IMR-90 (cell line): ENCODE measurements around the gene LRRIQ4. TPM values are rescaled to one million over a fixed set of nuclear protein-coding genes. Genes with fewer than 3 reads are reported as not detected.

Source experiments
- ATAC-seq: fragments of 200-7000 bp; cut with Tn5 transposase; 2 replicates; pipeline ENCODE4 v1.9.1; 2020; ENCODE audit warnings: low read depth, mild to moderate bottlenecking, moderate library complexity
- BruUV-seq: library from RNA; stranded (reverse); fragments of 400-500 nt; replicated peaks from 2 replicates; lab custom pipeline; 2021; lab: Mats Ljungman, UMichigan
- CTCF ChIA-PET: fragments of 300-600 bp; formaldehyde crosslinking; extraction: SDS; loops from one replicate; lab custom pipeline; 2021; ENCODE audit warnings: antibody characterized with exemption; lab: Yijun Ruan, JAX
- POLR2A ChIA-PET: fragments of 300-600 bp; sonication (Branson Sonifier 250); formaldehyde crosslinking; loops from one replicate; lab custom pipeline; 2022; ENCODE audit warnings: antibody characterized with exemption; ENCODE audit not compliant: unreplicated experiment; lab: Charles Lee
- DNase-seq: peaks from one replicate; pipeline ENCODE4 v3.0.0; 2013
- H2AFZ ChIP-seq: replicated peaks from 2 replicates; pipeline ENCODE3; 2013; ENCODE audit warnings: low read length, mild to moderate bottlenecking; ENCODE audit not compliant: poor library complexity
- H2AK5ac ChIP-seq: 2 replicates; pipeline ENCODE4 v1.6.1; 2013; ENCODE audit warnings: low read depth, low read length, inconsistent platforms
- H2AK9ac ChIP-seq: replicated peaks from 2 replicates; pipeline ENCODE3; 2013; ENCODE audit warnings: mild to moderate bottlenecking, low read depth, low read length, moderate library complexity; ENCODE audit not compliant: poor library complexity
- H2BK120ac ChIP-seq: 2 replicates; pipeline ENCODE4 v1.6.1; 2013; ENCODE audit warnings: low read depth, low read length, inconsistent platforms
- H2BK15ac ChIP-seq: 3 replicates; pipeline ENCODE4 v1.6.1; 2013; ENCODE audit warnings: low read depth, low read length, inconsistent platforms
- H2BK20ac ChIP-seq: 2 replicates; pipeline ENCODE4 v1.6.1; 2013; ENCODE audit warnings: low read depth, mild to moderate bottlenecking, inconsistent platforms, low read length, moderate library complexity
- H2BK5ac ChIP-seq: 2 replicates; pipeline ENCODE4 v1.6.1; 2013; ENCODE audit warnings: mild to moderate bottlenecking, low read depth, low read length, inconsistent platforms; ENCODE audit not compliant: poor library complexity, severe bottlenecking
- H3K14ac ChIP-seq: replicated peaks from 2 replicates; pipeline ENCODE4 v1.6.1; 2013; ENCODE audit warnings: low read depth, low read length, inconsistent platforms
- H3K18ac ChIP-seq: 2 replicates; pipeline ENCODE4 v1.6.1; 2013; ENCODE audit warnings: low read depth, low read length, control low read depth
- H3K23ac ChIP-seq: 2 replicates; pipeline ENCODE4 v1.6.1; 2013; ENCODE audit warnings: low read depth, low read length, inconsistent platforms
- H3K27ac ChIP-seq: 2 replicates; pipeline ENCODE4 v1.5.1; 2013; ENCODE audit warnings: mild to moderate bottlenecking, control low read depth, low read length; ENCODE audit not compliant: insufficient read depth
- H3K27me3 ChIP-seq: 2 replicates; pipeline ENCODE4 v1.6.1; 2013; ENCODE audit warnings: low read length; ENCODE audit not compliant: control insufficient read depth, insufficient read depth
- H3K36me3 ChIP-seq: 2 replicates; pipeline ENCODE4 v1.6.1; 2013; ENCODE audit warnings: low read length, mixed read lengths; ENCODE audit not compliant: control insufficient read depth, insufficient read depth
- H3K4ac ChIP-seq: 2 replicates; pipeline ENCODE4 v1.6.1; 2013; ENCODE audit warnings: low read depth, low read length, inconsistent platforms
- H3K4me1 ChIP-seq: 2 replicates; pipeline ENCODE4 v1.6.1; 2013; ENCODE audit warnings: low read length, mixed read lengths; ENCODE audit not compliant: control insufficient read depth, insufficient read depth
- H3K4me2 ChIP-seq: 2 replicates; pipeline ENCODE4 v1.6.1; 2013; ENCODE audit warnings: low read depth, mild to moderate bottlenecking, control low read depth, low read length, moderate library complexity
- H3K4me3 ChIP-seq: 2 replicates; pipeline ENCODE4 v1.5.1; 2013; ENCODE audit warnings: low read depth, mild to moderate bottlenecking, control low read depth, low read length, moderate library complexity; ENCODE audit not compliant: insufficient read depth
- H3K56ac ChIP-seq: 2 replicates; pipeline ENCODE4 v1.6.1; 2013; ENCODE audit warnings: low read length, inconsistent platforms; ENCODE audit not compliant: insufficient read depth; ENCODE audit errors: extremely low read depth
- H3K79me1 ChIP-seq, 2 experiments: 2 replicates each; pipeline ENCODE4 v1.6.1; 2013; ENCODE audit warnings: low read length in 2 of 2, inconsistent platforms in 1 of 2, low read depth in 1 of 2
- H3K9ac ChIP-seq: 2 replicates; pipeline ENCODE4 v1.6.1; 2013; ENCODE audit warnings: low read depth, low read length, control low read depth
- H3K9me1 ChIP-seq: 2 replicates; pipeline ENCODE4 v1.6.1; 2013; ENCODE audit warnings: low read length, inconsistent platforms; ENCODE audit not compliant: insufficient read depth
- H3K9me3 ChIP-seq: 2 replicates; pipeline ENCODE4 v1.6.1; 2013; ENCODE audit warnings: low read length; ENCODE audit not compliant: control insufficient read depth, insufficient read depth
- H4K20me1 ChIP-seq: 2 replicates; pipeline ENCODE4 v1.6.1; 2013; ENCODE audit warnings: low read length, inconsistent platforms; ENCODE audit not compliant: insufficient read depth
- H4K5ac ChIP-seq: 2 replicates; pipeline ENCODE4 v1.6.1; 2013; ENCODE audit warnings: mild to moderate bottlenecking, low read depth, low read length, control low read depth
- H4K8ac ChIP-seq, 2 experiments: 2 replicates each; pipeline ENCODE4 v1.6.1; 2013; ENCODE audit warnings: low read depth in 2 of 2, low read length in 2 of 2, control low read depth in 1 of 2, inconsistent platforms in 1 of 2
- H4K91ac ChIP-seq: 2 replicates; pipeline ENCODE4 v1.6.1; 2013; ENCODE audit warnings: low read depth, low read length, inconsistent platforms; ENCODE audit not compliant: insufficient read depth
- CHD1 ChIP-seq: IDR thresholded peaks from 2 replicates; pipeline ENCODE4 v1.6.1; 2012; ENCODE audit warnings: low read depth, low read length, improper control_type of control experiment
- FOS ChIP-seq: fragments of 150-350 bp; IDR thresholded peaks from 2 replicates; pipeline ENCODE4 v1.6.1; 2016; ENCODE audit warnings: low read depth, low read length
- MAZ ChIP-seq: IDR thresholded peaks from 2 replicates; pipeline ENCODE4 v1.6.1; 2012; ENCODE audit warnings: low read depth, mild to moderate bottlenecking, low read length, improper control_type of control experiment, moderate library complexity, borderline replicate concordance
- MXI1 ChIP-seq: IDR thresholded peaks from 2 replicates; pipeline ENCODE4 v1.6.1; 2012; ENCODE audit warnings: low read depth, mild to moderate bottlenecking, low read length, moderate library complexity, borderline replicate concordance
- RAD21 ChIP-seq: IDR thresholded peaks from 2 replicates; pipeline ENCODE4 v1.6.1; 2012; ENCODE audit warnings: low read length, improper control_type of control experiment
- RFX5 ChIP-seq: IDR thresholded peaks from 2 replicates; pipeline ENCODE4 v1.8.0; 2012; ENCODE audit warnings: low read depth, mild to moderate bottlenecking, low read length, moderate library complexity
- WGBS, 2 experiments: methylation state at CpG; one replicate each; pipeline versions ENCODE4 v1.1.5 to v1.1.7; 2013; ENCODE audit warnings: missing lambda C conversion rate in 2 of 2; ENCODE audit not compliant: insufficient read length in 1 of 2; ENCODE audit errors: extremely low coverage in 2 of 2; 5-methylcytosine and 5-hydroxymethylcytosine counted together
- dilution Hi-C: fragments of 300-500 bp; cut with HindIII; formaldehyde crosslinking; loops from one replicate; pipeline ENCODE4 v1.14.3; 2018; ENCODE audit warnings: low sequenced_read_pairs; ENCODE audit not compliant: unreplicated experiment
- in situ Hi-C: fragments of 300-500 bp; cut with MboI; formaldehyde crosslinking; loops from 3 replicates; pipeline ENCODE4 v1.14.3; 2019; ENCODE audit warnings: low sequenced_read_pairs, inconsistent platforms, mixed read lengths
- intact Hi-C: fragments of 100-400 bp; cut with micrococcal nuclease; formaldehyde crosslinking; loops from 2 replicates; pipeline ENCODE4 v1.10.0; 2022
- polyA plus RNA-seq, 3 experiments: library from polyadenylated mRNA; depleted of rRNA; stranded (reverse); fragments of >200 nt; gene quantifications; 2 replicates each; pipeline ENCODE4 v1.2.3, GENCODE V29; 2012; ENCODE audit warnings: low replicate concordance in 1 of 3
- total RNA-seq: library from RNA; depleted of rRNA; stranded (reverse); fragments of >200 nt; gene quantifications from 2 replicates; pipeline ENCODE4 v1.2.3, GENCODE V29; 2012
- TF ChIP-seq, protein P1 (sequence below): fragments of 150-350 bp; IDR thresholded peaks from 2 replicates; pipeline ENCODE4 v1.6.1; 2017; ENCODE audit warnings: mild to moderate bottlenecking, antibody characterized with exemption, low read length, low read depth

The LRRIQ4 gene
- total and polyA plus RNA-seq, 2 of the 4 experiments (the other 2 are of a cell fraction) = not detected

- Histone ChIP-seq H3K9ac (no peak overlapping the region), H3K36me3 (peaks cover 5% of the 10 kb centered on the region)
Measured at GRCh38 chr3:169792359-169792758, 20.3 kb upstream of the LRRIQ4 start.

More at GRCh38 chr3:169792359-169792758, 20.3 kb upstream of the LRRIQ4 start:
- Histone ChIP-seq H2AK5ac (no peak overlapping the region), H3K9me3 (no peaks in the 10 kb centered on the region), H2BK15ac (no peak overlapping the region), H3K18ac (no peak overlapping the region), H3K9me1 (0 out of 2 replicates have a peak, but pooled peaks cover 4% of the 10 kb centered on the region), H3K23ac (no peak overlapping the region), H2BK5ac (no peak overlapping the region), H3K56ac (no peak overlapping the region), H4K20me1 (no peaks in the 10 kb centered on the region), H3K27me3 (no peaks in the 10 kb centered on the region), H3K4me3 (no peak overlapping the region), H4K8ac (no peak overlapping the region), H3K79me1 (no peaks in the 10 kb centered on the region), H2BK120ac (no peak overlapping the region), H2BK20ac (no peak overlapping the region), H2AFZ (no peak overlapping the region), H3K4ac (no peak overlapping the region), H4K5ac (no peak overlapping the region), H3K14ac (no peak overlapping the region), H3K4me1 (peaks cover 4% of the 10 kb centered on the region), H4K91ac (no peak overlapping the region), H3K4me2 (no peak overlapping the region), H3K27ac (no peak overlapping the region), H2AK9ac (no peak overlapping the region)
- TF ChIP-seq MXI1 = no peak
- TF ChIP-seq CHD1 = no peak
- TF ChIP-seq, protein P1, sequence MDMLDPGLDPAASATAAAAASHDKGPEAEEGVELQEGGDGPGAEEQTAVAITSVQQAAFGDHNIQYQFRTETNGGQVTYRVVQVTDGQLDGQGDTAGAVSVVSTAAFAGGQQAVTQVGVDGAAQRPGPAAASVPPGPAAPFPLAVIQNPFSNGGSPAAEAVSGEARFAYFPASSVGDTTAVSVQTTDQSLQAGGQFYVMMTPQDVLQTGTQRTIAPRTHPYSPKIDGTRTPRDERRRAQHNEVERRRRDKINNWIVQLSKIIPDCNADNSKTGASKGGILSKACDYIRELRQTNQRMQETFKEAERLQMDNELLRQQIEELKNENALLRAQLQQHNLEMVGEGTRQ = no peak
- TF ChIP-seq MAZ = no peak
- no peak for TF ChIP-seq RFX5
- TF ChIP-seq RAD21 = no peak
- TF ChIP-seq FOS = no peak
- intact Hi-C loops (loop anchor here (5.0 kb wide), 1 partner anchor 200 kb away; no protein-coding TSS in a partner anchor), dilution Hi-C loops (no loop called here), in situ Hi-C loops (no loop called here)
- POLR2A ChIA-PET = no interaction called here
- no peak for ATAC-seq
- no peak for DNase-seq
- CTCF ChIA-PET = no interaction called here
- BruUV-seq = no TSS peak
- whole genome bisulfite sequencing, 2 experiments = no CpG with 5 or more reads among the region's 1 CpG
